Natural killer cell (primary cell): ENCODE measurements around the gene VNN1. TPM values are rescaled to one million over a fixed set of nuclear protein-coding genes. Genes with fewer than 3 reads are reported as not detected.

Source experiments
- ATAC-seq, 3 donors: fragments of 150-1000 bp in 2 of 3; fragments of 200-7000 bp in 1 of 3; cut with Tn5 transposase; 1 replicate in 1 of 3; 2 replicates in 2 of 3; pipeline ENCODE4 v1.10.0; 2021; ENCODE audit warnings: mild to moderate bottlenecking in 2 of 3, moderate library complexity in 2 of 3
- DNase-seq, 2 donors: peaks; one replicate each; pipeline versions ENCODE4 v3.0.0 to v3.0.0-alpha.2; 2013 to 2021; ENCODE audit warnings: mixed read lengths in 1 of 2
- H3K27ac ChIP-seq: one replicate; pipeline ENCODE4 v1.5.1; 2013; ENCODE audit warnings: mild to moderate bottlenecking, low read length
- H3K27me3 ChIP-seq: one replicate; pipeline ENCODE4 v1.6.1; 2013; ENCODE audit warnings: low read length; ENCODE audit not compliant: control insufficient read depth, insufficient read depth
- H3K36me3 ChIP-seq: one replicate; pipeline ENCODE4 v1.6.1; 2013; ENCODE audit warnings: low read length; ENCODE audit not compliant: control insufficient read depth, insufficient read depth
- H3K4me1 ChIP-seq: one replicate; pipeline ENCODE4 v1.6.1; 2013; ENCODE audit warnings: low read length; ENCODE audit not compliant: control insufficient read depth, insufficient read depth
- H3K4me3 ChIP-seq: one replicate; pipeline ENCODE4 v1.5.1; 2013; ENCODE audit warnings: low read length
- H3K9me3 ChIP-seq: one replicate; pipeline ENCODE4 v1.6.1; 2013; ENCODE audit warnings: low read length; ENCODE audit not compliant: control insufficient read depth, insufficient read depth
- H3K27ac Mint-ChIP-seq, 2 donors: one replicate each; pipeline ENCODE4 v1.8.0; 2022; ENCODE audit warnings: mild to moderate bottlenecking in 2 of 2, mixed read lengths in 2 of 2, moderate library complexity in 1 of 2
- H3K27me3 Mint-ChIP-seq, 2 donors: one replicate each; pipeline ENCODE4 v1.8.0; 2022; ENCODE audit warnings: low read depth in 2 of 2, mixed read lengths in 2 of 2
- H3K36me3 Mint-ChIP-seq: one replicate; pipeline ENCODE4 v1.8.0; 2022; ENCODE audit warnings: mixed read lengths
- H3K4me1 Mint-ChIP-seq, 2 donors: one replicate each; pipeline ENCODE4 v1.8.0; 2022; ENCODE audit warnings: mixed read lengths in 2 of 2
- H3K4me3 Mint-ChIP-seq: one replicate; pipeline ENCODE4 v1.8.0; 2022; ENCODE audit warnings: mild to moderate bottlenecking, moderate library complexity, mixed read lengths
- H3K9me3 Mint-ChIP-seq, 2 donors: one replicate each; pipeline ENCODE4 v1.8.0; 2022; ENCODE audit warnings: mixed read lengths in 2 of 2
- CTCF ChIP-seq: fragments of 200-600 bp; IDR thresholded peaks from one replicate; pipeline ENCODE4 v1.8.0; 2022; ENCODE audit warnings: antibody characterized with exemption
- WGBS: methylation state at CpG from one replicate; pipeline ENCODE4 v1.1.7; 2013; ENCODE audit warnings: missing lambda C conversion rate; ENCODE audit not compliant: insufficient coverage; 5-methylcytosine and 5-hydroxymethylcytosine counted together
- intact Hi-C: fragments of 100-400 bp; cut with micrococcal nuclease; formaldehyde crosslinking; loops from one replicate; pipeline ENCODE4 v1.14.2; 2022
- total RNA-seq, 4 donors: library from RNA; stranded (reverse); fragments of 120-200 nt in 1 of 4; gene quantifications; one replicate each; pipeline versions ENCODE4 v1.2.3 to v1.2.4, GENCODE V29; 2013 to 2022

The VNN1 gene
- total RNA-seq, 3 donors from 2014 or later (not counting 1 experiment from before 2014, with no cell fraction given): 1.1 to 1.6 TPM; not detected in 1

- no peaks in the 10 kb centered on the region for H3K4me1 ChIP-seq
- H3K9me3 ChIP-seq: no peaks in the 10 kb centered on the region
- no peak overlapping the region for H3K4me3 ChIP-seq
- no peak for DNase-seq
- no peaks in the 10 kb centered on the region for H3K27me3 ChIP-seq
- Mint-ChIP-seq H3K9me3 (no peaks in the 10 kb centered on the region), H3K4me1 (no peaks in the 10 kb centered on the region), H3K27me3 (no peaks in the 10 kb centered on the region), H3K27ac (no peak overlapping the region), H3K4me3 (no peak overlapping the region), H3K36me3 (no peaks in the 10 kb centered on the region)
- intact Hi-C loops: loop anchor here (10.0 kb wide), 1 partner anchor 131 kb away; the partner anchor contains the start of gene SLC18B1
- no peak for TF ChIP-seq CTCF
- WGBS: 88% methylated on average over 1 of the region's 1 CpG
- no peak for ATAC-seq
- H3K36me3 ChIP-seq: no peaks in the 10 kb centered on the region
- H3K27ac ChIP-seq: no peak overlapping the region
Observed at GRCh38 chr6:132663661-132664060, 50.2 kb downstream of the VNN1 start.

- no peak for DNase-seq
- H3K4me3 ChIP-seq: no peak overlapping the region
- ATAC-seq: no peak
- Mint-ChIP-seq H3K4me3 (no peak overlapping the region), H3K9me3 (no peaks in the 10 kb centered on the region), H3K27ac (no peak overlapping the region), H3K4me1 (no peaks in the 10 kb centered on the region), H3K36me3 (no peaks in the 10 kb centered on the region), H3K27me3 (no peaks in the 10 kb centered on the region)
- no peaks in the 10 kb centered on the region for H3K4me1 ChIP-seq
- no peaks in the 10 kb centered on the region for H3K9me3 ChIP-seq
- H3K27ac ChIP-seq: no peak overlapping the region
- no peaks in the 10 kb centered on the region for H3K36me3 ChIP-seq
- intact Hi-C loops: loop anchor here (10.0 kb wide), 1 partner anchor 133 kb away; the partner anchor contains the start of gene SLC18B1
- TF ChIP-seq CTCF: no peak
- WGBS: 80% methylated on average over 1 of the region's 4 CpGs
- no peaks in the 10 kb centered on the region for H3K27me3 ChIP-seq
Observed at GRCh38 chr6:132661906-132662305, 51.9 kb downstream of the VNN1 start.

GRCh38 chr6:132659082-132659481 is 54.8 kb downstream of the VNN1 start, which contains the start of gene TAAR1:
TAAR1 (minus strand) TSS chr6:132659182; CDS start chr6:132646003, 13,179 bp downstream.
- no peak within 1 kb of the TSS for H3K4me3 ChIP-seq
- ATAC-seq (no peak), DNase-seq (no peak)
- no peak for TF ChIP-seq CTCF
- peaks cover 0 to 7% of the 10 kb centered on the region in 2 donors for H3K27me3 Mint-ChIP-seq
- no peaks in the 10 kb centered on the region for H3K9me3 Mint-ChIP-seq
- no peaks in the 10 kb centered on the region for H3K4me1 Mint-ChIP-seq
- no peaks in the 10 kb centered on the region for H3K9me3 ChIP-seq
- intact Hi-C loops: no loop called here
- no peaks in the 10 kb centered on the region for H3K36me3 Mint-ChIP-seq
- WGBS: 97% methylated on average over 1 of the region's 3 CpGs
- H3K27ac Mint-ChIP-seq: no peak within 1 kb of the TSS
- no peaks in the 10 kb centered on the region for H3K36me3 ChIP-seq
- no peaks in the 10 kb centered on the region for H3K4me1 ChIP-seq
- H3K27ac ChIP-seq: no peak within 1 kb of the TSS
- no peaks in the 10 kb centered on the region for H3K27me3 ChIP-seq
- no peak within 1 kb of the TSS for H3K4me3 Mint-ChIP-seq

- no peaks in the 10 kb centered on the region for H3K36me3 ChIP-seq
- H3K36me3 Mint-ChIP-seq: no peaks in the 10 kb centered on the region
- no peaks in the 10 kb centered on the region for H3K27me3 ChIP-seq
- no peaks in the 10 kb centered on the region for H3K9me3 ChIP-seq
- H3K27me3 Mint-ChIP-seq: peaks cover 0 to 7% of the 10 kb centered on the region in 2 donors
- no peak overlapping the region for H3K4me3 Mint-ChIP-seq
- DNase-seq (no peak), ATAC-seq (no peak)
- no peak for TF ChIP-seq CTCF
- intact Hi-C loops: no loop called here
- H3K4me3 ChIP-seq: no peak overlapping the region
- no peak overlapping the region for H3K27ac Mint-ChIP-seq
- no peaks in the 10 kb centered on the region for H3K9me3 Mint-ChIP-seq
- no peak overlapping the region for H3K27ac ChIP-seq
- WGBS: 77% methylated on average over 3 of the region's 3 CpGs
- peaks cover 2% of the 10 kb centered on the region for H3K4me1 ChIP-seq
- peaks cover 6 to 9% of the 10 kb centered on the region in 2 donors for H3K4me1 Mint-ChIP-seq
Observed at GRCh38 chr6:132651062-132651461, 62.8 kb downstream of the VNN1 start.
